Activated B cell treated with CpG ODN at 0.5 μM for 24 hours (primary cell): Measurements from ENCODE around the gene GSTT4. TPM values are rescaled to one million over a fixed set of nuclear protein-coding genes. Genes with fewer than 3 reads are reported as not detected.

ENCODE experiments used
- total RNA-seq: library from RNA; stranded (reverse); gene quantifications from 2 replicates; pipeline ENCODE4 v1.2.3, GENCODE V29; 2022

GSTT4 gene
- total RNA-seq, 1 donor from 2014 or later = not detected

Other genes with a start within 250 kb of the GSTT4 start
- 0.31 and 0.37 TPM in 2 replicates for gene C22orf15, start 242.5 kb downstream of the GSTT4 start, total RNA-seq
- gene CHCHD10, start 237.5 kb downstream of the GSTT4 start, total RNA-seq = 63.4 and 68.8 TPM in 2 replicates
- 3.6 TPM in 2 replicates for gene MMP11, start 232.6 kb downstream of the GSTT4 start, total RNA-seq
- 156 and 161 TPM in 2 replicates for gene SMARCB1, start 218.5 kb downstream of the GSTT4 start, total RNA-seq
- gene DERL3, start 166.4 kb downstream of the GSTT4 start, total RNA-seq = 15.4 and 18.3 TPM in 2 replicates
- 24.0 and 30.2 TPM in 2 replicates for gene SLC2A11, start 147.6 kb downstream of the GSTT4 start, total RNA-seq
- gene MIF, start 111.1 kb downstream of the GSTT4 start, total RNA-seq = 308 and 349 TPM in 2 replicates
- gene GSTT2B, start 44.3 kb downstream of the GSTT4 start, total RNA-seq = not detected in 2 replicates
- 2.4 and 3.1 TPM in 2 replicates for gene DDTL, start 38.6 kb downstream of the GSTT4 start, total RNA-seq
- gene DDT, start 31.0 kb downstream of the GSTT4 start, total RNA-seq = 107 and 113 TPM in 2 replicates
- not detected in 2 replicates for gene GSTT2, start 25.3 kb downstream of the GSTT4 start, total RNA-seq
- 56.9 and 65.4 TPM in 2 replicates for gene CABIN1, start 5.9 kb upstream of the GSTT4 start, total RNA-seq
- 0.39 and 0.93 TPM in 2 replicates for gene SUSD2, start 176.0 kb upstream of the GSTT4 start, total RNA-seq
- gene GGT5, start 239.6 kb upstream of the GSTT4 start, total RNA-seq = not detected in 2 replicates